Effector CD4-positive, alpha-beta T cell (primary cell): ENCODE results near the gene SCUBE1.

ENCODE experiments used
- DNase-seq: peaks from one replicate; pipeline ENCODE4 v3.0.0-alpha.2; 2020

The SCUBE1 gene

DNA sequence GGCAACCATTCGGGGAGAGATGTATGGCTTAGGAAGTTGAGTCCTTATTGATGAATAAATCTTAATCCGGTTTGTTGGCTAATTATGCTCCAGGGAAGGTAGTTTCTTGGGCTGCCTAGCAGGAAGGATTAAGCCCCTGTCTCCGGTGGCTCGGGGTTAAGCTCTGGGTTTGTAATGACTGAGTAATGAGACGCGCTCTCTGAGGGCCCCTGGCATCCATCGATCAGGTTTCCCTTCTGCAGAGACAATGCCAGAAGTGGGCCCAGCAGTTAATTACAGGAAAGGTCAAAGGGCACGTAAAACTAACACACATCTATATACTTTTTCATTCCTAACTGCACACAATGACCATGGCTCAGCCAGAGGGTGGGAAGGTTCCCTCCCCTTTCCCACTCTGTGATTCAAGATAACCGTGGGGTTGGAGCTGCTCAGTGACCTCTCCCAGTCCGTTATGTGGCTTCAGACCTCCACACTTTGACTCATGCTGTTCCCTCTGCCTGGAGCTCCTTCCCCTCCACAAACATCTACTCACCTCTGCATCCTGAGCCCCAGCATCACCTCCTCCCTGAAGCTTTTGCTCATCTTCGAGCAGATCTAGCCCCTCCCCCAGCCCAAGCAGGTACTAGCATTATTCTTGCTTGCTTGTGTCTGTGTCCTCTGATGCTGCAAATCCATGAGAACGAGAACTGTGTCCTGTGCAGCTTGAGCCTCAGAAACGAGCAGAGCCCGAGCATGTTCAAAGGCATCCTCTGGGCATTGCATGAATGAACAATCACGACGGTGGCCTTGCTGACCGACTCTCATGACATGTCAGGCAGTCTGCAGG, 16.6 kb downstream of the SCUBE1 start:
- DNase-seq, result no peak

DNA sequence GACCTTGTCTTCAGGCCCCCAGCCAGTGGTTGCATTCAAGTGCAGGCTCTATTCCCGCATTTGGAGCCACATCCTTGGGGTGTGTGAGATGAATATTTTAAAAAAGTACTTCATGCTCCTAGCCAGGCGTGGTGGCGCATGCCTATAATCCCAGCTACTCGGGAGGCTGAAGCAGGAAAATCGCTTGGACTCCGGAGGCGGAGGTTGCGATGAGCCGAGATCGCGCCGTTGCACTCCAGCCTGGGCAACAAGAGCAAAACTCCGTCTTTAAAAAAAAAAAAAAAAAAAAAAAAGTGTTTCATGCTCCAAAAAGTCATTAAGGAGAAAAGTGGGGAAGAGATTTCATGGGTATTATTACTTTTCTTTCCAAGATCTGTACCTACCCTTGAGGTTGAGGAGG, 18.0 kb downstream of the SCUBE1 start:
- no peak for DNase-seq

GRCh38 chr22:43320943-43321900, 21.9 kb downstream of the SCUBE1 start:
- no peak for DNase-seq

DNA sequence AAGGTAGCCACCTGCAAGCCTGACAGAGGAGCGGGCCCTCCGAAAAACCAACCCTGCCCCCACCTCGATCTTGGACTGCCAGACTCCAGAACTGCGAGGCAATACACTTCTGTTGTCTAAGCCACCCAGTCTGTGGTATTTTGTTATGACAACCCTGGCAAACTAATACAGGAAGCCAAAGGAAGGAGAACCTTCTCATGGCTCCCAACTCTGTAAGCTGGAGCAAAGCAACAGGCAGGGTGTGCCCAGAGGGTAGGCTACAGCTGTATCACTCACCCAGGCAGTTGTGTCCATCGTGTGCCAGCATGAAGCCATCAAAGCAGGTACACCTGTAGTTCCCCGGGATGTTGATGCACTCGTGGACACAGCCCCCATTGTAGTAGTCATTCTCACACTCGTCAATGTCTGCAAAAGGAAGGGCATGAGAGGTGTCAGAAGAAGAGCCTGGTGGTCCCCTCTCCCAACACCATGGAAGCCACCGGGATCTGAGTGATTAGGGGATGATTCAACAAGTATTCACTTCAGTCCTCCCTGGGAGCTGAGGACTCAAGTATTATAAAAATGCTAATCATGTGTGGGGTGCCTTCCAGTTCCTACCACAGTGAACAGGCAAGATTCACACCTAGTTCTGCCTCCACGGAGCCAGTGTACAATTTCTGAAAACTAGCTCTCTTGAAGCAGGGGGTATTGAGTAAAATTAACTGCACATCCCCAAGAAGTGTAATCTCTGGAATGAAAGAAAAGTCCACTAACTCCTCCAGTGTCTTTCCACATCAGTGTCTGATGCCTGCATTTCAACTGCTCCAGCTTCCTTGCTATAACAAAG, 23.3 kb downstream of the SCUBE1 start:
- DNase-seq, result no peak

GRCh38 chr22:43317239-43317638, 25.9 kb downstream of the SCUBE1 start:
- DNase-seq, result no peak

- no peak for DNase-seq
These were observed 27.4 kb downstream of the SCUBE1 start for GRCh38 chr22:43315687-43316217.

GRCh38 chr22:43314611-43315010, 28.6 kb downstream of the SCUBE1 start:
- DNase-seq, result no peak

- no peak for DNase-seq
These were observed 29.2 kb downstream of the SCUBE1 start for GRCh38 chr22:43313890-43314474.

GRCh38 chr22:43313244-43313889, 29.8 kb downstream of the SCUBE1 start:
- DNase-seq, result no peak

- no peak for DNase-seq
These were observed 30.6 kb downstream of the SCUBE1 start for GRCh38 chr22:43312608-43313007.

DNA sequence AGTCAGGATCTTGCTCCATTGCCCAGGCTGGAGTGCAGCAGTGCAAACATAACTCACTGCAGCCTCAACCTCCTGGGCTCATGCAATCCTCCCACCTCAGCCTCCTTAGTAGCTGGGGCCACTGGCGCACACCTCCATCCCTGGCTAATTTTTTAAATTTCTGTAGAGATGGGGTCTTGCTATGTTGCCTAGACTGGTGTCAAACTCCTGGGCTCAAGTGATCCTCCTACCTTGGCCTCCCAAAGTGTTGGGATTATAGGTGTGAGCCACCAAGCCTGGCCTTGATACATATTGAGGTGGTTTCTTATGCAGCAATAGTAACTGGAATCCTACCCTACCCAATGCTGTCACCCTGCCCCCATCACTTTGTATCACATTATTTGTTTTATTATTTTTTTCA, 32.4 kb downstream of the SCUBE1 start:
- no peak for DNase-seq

- no peak for DNase-seq
These were observed 32.9 kb downstream of the SCUBE1 start for GRCh38 chr22:43310311-43310710.

DNA sequence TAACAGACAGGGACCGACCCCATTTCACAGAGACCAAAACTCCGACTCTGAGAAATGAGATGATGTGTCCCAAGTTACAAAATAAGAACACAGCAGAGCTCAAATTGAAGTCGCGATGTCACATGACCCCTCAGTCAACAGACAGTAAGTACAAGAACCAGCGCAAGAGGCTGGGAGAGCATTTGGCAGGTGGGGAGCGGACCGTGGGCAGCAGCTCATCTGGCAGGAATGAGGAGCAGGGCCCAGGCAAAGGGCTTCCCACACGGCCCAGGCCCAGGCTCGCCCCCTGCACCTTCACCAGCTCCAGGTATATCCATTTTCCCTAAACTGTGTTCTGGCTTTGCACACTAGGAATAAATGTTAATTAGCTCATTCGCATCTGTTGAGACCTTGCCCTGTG, 34.3 kb downstream of the SCUBE1 start:
- no peak for DNase-seq

- no peak for DNase-seq
These were observed 34.9 kb downstream of the SCUBE1 start for GRCh38 chr22:43308060-43308830.

GRCh38 chr22:43305806-43306205, 37.4 kb downstream of the SCUBE1 start:
- DNase-seq, result no peak

DNA sequence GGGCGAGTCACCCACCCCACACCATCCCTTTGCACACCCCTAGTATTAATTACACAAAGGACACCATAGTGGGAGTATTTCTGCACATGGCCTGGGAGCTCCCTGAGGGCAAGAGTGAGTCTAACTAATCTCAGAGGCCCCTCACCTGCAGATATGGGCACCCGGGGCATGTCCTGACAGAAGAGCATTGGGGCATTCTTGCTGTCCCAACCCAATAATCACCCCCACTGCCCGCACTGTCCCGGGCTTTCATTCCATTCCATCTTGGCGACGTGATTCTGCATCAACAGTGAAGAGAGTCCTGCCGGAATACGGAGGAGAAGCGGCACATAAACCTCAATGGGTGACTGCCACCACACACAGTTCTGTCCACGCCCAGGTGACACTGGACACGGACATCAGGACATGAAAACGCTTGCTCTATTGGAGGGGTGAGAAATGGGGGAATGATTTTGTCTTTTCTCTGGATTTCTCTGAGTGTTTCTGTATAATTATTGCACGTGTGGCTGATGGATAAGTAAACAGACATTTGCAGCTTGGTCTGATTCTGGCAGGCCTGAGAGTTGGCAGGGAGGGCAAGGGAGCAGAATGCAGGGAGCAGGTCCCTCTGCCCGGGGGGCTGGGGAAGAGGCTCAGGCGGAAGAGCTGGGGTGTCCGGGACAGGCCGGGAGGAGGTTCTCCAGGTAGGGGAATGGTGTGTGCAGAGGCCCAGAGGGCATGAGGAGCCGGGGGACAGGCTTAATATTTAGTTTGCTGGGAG, 38.2 kb downstream of the SCUBE1 start:
- DNase-seq, result no peak

GRCh38 chr22:43303751-43304150, 39.4 kb downstream of the SCUBE1 start:
- DNase-seq, result no peak

GRCh38 chr22:43303166-43303565, 40.0 kb downstream of the SCUBE1 start:
- DNase-seq, result no peak

- no peak for DNase-seq
These were observed 40.6 kb downstream of the SCUBE1 start for GRCh38 chr22:43302531-43303041.

GRCh38 chr22:43301866-43302265, 41.3 kb downstream of the SCUBE1 start:
- no peak for DNase-seq
